GM18909 (cell line): Measurements from ENCODE around the gene PDE6G.
"Not testable (repeated sequence)": the region's sequence is repeated elsewhere in the genome, so short reads cannot be mapped to it uniquely, and the experiment has no call there.

Experiments
- ATAC-seq: cut with Tn5 transposase; IDR thresholded peaks from one replicate; pipeline ENCODE4 v1.9.1; 2021; ENCODE audit warnings: mild to moderate bottlenecking; ENCODE audit not compliant: unreplicated experiment, poor library complexity

PDE6G gene

GRCh38 chr17:81638683-81639082, 17.7 kb downstream of the PDE6G start:
- ATAC-seq, result no peak

- ATAC-seq, result peak; percentile 87
These were observed 19.6 kb downstream of the PDE6G start, which contains the start of the genes NPLOC4 and TSPAN10 for GRCh38 chr17:81636505-81637288. TSS of gene NPLOC4 (minus strand) at chr17:81637112. CDS start at chr17:81636930, 182 bp downstream. TSS of gene TSPAN10 (plus strand) at chr17:81637196. CDS start at chr17:81642413, 5,217 bp downstream.

- no peak for ATAC-seq
These were observed 20.3 kb downstream of the PDE6G start for GRCh38 chr17:81635973-81636504.

- no peak for ATAC-seq
These were observed 20.9 kb downstream of the PDE6G start for GRCh38 chr17:81635431-81635830.

DNA sequence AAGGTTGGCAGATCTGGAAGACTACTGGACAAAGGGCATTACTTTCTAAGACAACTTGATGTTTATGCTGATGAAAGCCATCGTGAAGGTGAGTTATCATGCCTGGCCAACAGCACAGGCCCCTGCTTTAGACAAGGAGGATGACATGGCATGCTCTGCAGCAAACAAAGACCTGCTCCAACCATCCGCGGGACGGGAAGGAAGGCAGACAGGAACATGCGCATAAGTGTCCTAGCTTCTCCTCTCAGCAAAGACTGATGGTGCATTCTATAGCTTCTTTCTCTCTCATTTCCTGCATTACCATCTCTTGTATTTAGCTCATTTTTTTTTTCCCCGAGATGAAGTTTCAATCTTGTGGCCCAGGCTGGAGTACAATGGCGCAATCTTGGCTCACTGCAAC, 24.9 kb downstream of the PDE6G start:
- no peak for ATAC-seq

DNA sequence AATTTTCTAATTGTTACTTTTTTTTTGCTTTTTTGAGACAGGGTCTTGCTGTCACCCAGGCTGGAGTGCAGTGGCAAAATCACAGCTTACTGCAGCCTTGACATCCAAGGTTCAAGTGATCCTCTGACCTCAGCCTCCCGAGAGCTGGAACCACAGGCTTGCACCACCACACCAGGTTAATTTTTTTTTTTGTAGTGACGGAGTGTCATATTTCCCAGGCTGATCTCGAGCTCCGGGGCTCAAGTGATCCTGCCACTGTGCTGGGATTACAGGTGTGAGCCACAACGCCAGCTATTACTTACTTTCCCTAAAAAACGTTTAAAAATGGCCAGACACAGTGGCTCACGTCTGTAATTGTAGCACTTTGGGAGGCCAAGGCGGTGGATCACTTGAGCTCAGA, 26.1 kb downstream of the PDE6G start:
- no peak for ATAC-seq

GRCh38 chr17:81621494-81622130, 34.7 kb downstream of the PDE6G start:
- ATAC-seq, result no peak

DNA sequence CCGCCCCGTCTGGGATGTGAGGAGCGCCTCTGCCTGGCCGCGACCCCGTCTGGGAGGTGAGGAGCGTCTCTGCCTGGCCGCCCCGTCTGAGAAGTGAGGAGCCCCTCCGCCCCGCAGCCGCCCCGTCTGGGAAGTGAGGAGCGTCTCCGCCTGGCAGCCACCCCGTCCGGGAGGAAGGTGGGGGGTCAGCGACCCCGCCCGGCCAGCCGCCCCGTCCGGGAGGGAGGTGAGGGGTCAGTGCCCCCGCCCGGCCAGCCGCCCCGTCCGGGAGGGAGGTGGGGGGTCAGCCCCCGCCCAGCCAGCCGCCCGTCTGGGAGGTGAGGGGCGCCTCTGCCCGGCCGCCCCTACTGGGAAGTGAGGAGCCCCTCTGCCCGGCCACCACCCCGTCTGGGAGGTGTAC, 38.0 kb downstream of the PDE6G start:
- ATAC-seq, result not testable (repeated sequence)

DNA sequence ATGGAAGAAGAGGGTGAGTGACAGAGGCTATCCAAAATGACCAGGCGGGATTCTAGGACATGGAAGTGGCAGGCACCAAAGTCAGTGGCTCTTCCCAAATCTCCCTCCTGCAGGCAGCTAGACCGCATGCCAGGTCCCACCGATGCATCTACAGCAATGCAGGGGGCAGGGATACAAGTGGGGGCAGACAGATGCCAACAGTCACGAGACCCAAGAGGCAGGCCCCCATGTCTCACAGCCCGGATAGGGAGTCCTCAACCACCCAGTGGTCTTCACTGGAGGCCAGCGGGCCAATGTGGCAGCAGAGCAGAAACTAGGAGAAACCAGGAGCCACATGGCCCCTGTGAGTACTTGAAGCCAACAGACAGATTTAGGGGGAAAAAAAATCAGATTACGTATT, 39.5 kb downstream of the PDE6G start:
- ATAC-seq, result no peak

GRCh38 chr17:81615401-81615930, 40.9 kb downstream of the PDE6G start:
- ATAC-seq, result no peak

- ATAC-seq, result no peak
These were observed 44.0 kb downstream of the PDE6G start for GRCh38 chr17:81612172-81612970.

DNA sequence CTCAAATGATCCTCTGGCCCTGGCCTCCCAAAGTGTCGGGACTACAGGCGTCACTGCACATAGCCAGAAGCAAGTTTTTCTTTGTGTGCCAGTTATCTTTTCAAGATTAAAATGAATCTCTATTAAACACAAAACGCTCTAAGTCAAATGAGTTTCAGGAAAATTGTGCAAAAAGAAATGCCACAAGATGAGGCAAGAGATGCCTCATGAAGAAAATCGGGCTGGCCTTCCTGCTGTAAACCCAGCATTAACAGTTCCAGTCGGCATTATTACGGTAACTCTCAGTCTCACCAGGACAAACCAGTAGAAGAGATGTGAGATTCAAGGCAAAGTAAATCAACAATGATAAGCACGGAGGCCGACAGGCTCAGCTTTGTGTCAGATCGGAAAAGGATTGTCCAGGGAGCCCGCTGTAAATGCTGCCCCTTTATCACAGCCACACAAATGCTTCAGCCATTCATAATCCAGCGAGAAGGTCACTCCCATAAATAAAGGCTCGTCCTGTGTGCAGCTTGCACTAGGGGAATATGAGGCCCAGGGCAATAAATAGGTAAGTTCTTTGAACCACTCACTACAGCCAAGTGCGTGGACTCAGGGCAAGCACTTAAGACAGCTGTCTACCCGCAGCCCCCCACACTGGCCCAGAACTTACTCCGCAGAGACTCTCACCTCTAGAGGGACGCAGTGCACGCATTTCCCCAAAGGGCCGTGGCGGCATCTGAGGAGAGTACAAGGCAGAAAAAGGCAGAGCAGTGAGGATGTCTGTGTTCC, 46.6 kb downstream of the PDE6G start:
- ATAC-seq, result no peak

- no peak for ATAC-seq
These were observed 47.7 kb downstream of the PDE6G start for GRCh38 chr17:81608605-81609004.

- ATAC-seq, result no peak
These were observed 48.3 kb downstream of the PDE6G start for GRCh38 chr17:81608082-81608481.

- no peak for ATAC-seq
These were observed 48.9 kb downstream of the PDE6G start for GRCh38 chr17:81607431-81607830.

- no peak for ATAC-seq
These were observed 52.3 kb downstream of the PDE6G start for GRCh38 chr17:81603846-81604610.

- no peak for ATAC-seq
These were observed 54.7 kb downstream of the PDE6G start for GRCh38 chr17:81601525-81602120.
